HG03378 (cell line): Measurements from ENCODE around the gene CYYR1.

ENCODE experiments used
- ATAC-seq: cut with Tn5 transposase; IDR thresholded peaks from one replicate; pipeline ENCODE4 v1.9.1; 2021; ENCODE audit warnings: mild to moderate bottlenecking, moderate library complexity; ENCODE audit not compliant: unreplicated experiment

The CYYR1 gene

GRCh38 chr21:26441149-26441548 lies 131.9 kb downstream of the CYYR1 start:
- ATAC-seq = no peak

- no peak for ATAC-seq
Observed at GRCh38 chr21:26438976-26439375, 134.1 kb downstream of the CYYR1 start.

DNA sequence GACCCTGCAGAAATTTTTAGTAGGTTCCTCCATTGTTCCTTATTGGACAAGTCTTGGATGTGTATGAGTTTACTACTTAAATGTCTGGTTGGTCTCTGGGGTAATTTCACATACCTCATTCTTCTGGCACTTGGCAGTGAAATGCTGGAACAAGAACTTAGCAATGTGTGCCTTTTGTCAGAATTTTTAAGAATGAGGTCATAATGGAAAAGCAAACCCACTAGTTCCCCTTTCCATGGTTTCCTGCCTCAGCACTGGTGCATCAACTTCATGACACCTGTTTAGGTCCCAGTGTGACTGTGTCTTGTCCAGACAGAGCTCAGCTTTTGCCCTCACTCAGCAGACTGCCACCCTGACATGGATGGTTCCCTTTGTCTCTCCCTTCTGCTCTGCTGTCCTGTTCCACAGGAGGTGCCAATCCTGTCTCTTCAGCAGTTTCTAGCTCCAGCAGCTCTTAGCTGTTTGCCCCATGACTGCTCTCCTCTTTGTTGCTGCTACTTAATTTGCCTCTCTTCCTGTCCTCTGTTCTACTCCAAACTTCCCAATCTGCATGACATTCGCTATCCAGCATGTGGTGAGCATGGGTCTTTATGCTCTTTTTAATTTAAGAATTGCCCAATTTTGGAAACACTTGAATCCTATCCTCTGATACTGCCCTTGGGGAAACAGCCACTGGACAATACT lies 135.6 kb downstream of the CYYR1 start:
- no peak for ATAC-seq

GRCh38 chr21:26433386-26433785 lies 139.7 kb downstream of the CYYR1 start:
- no peak for ATAC-seq

DNA sequence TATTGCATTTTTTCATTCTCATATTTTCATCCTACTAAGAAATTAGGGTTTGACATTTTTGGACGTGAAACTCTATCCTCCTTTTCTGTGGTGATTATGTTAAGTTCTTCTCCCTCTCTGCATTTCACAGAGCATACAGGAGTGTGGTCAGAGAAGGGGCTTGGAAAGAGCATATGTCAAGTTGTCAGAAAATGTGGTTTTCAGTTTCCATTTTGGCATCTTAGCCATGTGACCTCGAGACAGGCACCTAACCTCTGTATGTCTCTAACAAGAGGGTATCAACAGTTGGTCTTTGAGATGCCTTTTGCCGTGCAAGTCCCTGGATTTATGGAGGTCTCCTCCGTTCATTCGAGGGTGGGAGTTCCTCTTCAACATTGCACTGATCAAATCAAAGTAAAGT lies 140.7 kb downstream of the CYYR1 start:
- no peak for ATAC-seq

- ATAC-seq = peak; percentile 48
Observed at GRCh38 chr21:26425576-26425975, 147.5 kb downstream of the CYYR1 start.

DNA sequence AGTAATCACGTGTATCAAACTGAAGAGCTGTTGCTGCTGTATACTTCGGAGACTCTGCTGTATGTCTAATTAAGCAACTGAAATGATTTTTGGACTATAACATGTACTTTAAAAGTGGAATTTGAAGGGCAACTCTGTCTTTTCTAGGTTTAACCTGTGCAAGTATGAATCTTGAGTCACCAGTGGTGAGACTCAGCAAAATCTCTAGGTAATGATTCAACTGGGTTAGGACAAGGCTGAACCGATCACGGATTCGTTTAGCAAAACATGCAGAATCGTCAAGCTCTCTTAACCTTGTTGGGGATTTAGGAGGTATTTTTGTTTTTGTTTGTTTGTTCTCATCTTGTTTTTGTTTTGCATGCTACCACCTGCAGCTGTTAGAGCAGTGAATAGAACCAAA lies 149.6 kb downstream of the CYYR1 start:
- no peak for ATAC-seq

GRCh38 chr21:26422706-26423105 lies 150.4 kb downstream of the CYYR1 start:
- no peak for ATAC-seq

DNA sequence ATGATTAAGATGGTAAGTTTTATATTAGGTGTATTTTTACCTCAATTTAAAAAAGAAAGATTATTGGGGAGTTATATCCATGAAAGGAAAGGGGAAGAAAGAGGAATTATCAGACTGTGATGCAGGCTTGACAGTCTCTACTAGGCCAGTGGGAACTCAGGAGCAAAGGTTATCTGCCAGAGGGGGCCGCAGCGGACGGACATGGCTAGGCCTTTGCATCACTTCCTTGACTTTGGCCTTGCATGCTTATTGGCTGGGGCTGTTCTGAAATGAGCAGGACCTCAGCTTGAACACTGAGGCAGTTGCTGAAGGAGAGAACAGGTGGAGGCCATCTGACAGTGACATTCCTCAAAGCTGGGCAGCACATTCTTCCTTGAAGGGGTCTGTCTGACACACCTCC lies 150.9 kb downstream of the CYYR1 start:
- ATAC-seq = no peak

GRCh38 chr21:26421724-26422123 lies 151.4 kb downstream of the CYYR1 start:
- no peak for ATAC-seq
